SKM-1 (cell line): ENCODE data around the gene TEX51.

Experiments used
- DNase-seq: peaks from one replicate; lab custom pipeline; 2025; ENCODE audit not compliant: unreplicated experiment; lab: John Stamatoyannopoulos, UW

The TEX51 gene

DNA sequence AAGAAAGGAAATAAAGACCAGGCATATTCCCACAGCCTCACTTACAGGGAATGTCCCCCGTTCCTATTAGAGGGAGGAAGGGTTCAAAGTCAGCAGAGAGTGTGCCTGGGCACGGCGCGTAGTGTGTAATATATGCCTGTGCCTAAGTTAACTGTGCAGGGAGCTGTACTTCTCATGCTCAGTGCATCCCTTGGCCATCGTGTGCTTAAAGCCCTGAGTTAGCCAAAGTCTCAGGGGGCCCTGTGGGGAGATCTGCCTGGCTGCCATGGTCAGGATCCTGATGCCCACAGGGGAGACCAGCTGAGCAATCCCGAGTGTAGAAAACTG, 48.4 kb downstream of the TEX51 start:
- DNase-seq = no peak

DNA sequence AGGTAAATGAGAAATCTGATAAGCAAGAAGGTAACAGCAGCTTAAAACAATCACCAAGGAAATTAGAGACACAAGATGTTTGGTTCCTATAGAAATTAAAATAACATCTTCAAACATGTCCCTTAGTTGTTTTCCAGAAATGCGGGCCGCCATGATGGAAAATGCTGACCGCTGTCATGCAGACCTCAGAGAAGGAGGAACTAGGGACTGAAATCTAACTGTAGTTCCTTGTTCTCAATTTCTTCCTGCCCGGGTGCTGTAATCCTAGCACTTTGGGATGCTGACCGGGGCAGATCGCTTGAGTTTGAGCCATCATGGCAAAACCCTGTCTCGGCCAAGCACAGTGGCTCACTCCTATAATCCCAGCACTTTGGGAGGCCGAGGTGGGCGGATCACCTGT, 51.1 kb downstream of the TEX51 start:
- no peak for DNase-seq

DNA sequence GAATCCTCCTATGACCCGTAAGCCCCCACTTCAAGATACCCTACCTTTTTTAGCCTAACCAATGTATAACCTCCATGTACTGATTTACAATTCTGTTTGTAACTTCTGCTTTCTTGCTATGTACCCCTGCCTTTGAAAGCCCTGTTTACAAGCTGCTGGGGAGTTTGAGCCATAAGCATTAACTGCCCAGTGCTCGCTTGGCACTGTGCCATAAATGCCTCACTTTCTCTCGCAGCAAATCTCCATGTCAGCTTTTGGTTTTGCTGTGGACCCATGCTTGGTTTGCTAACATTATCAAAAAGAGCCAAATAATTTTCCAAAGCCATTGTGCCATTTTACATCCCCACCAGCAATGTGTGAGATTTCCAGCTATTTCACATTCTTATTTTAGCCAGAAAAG, 51.8 kb downstream of the TEX51 start:
- DNase-seq = no peak
